WTC11 (cell line): Measurements from ENCODE around the gene USB1.

Source experiments
- NFYB ChIP-seq: sonication (generic); formaldehyde crosslinking; conservative IDR thresholded peaks from 2 replicates; pipeline ENCODE4 v1.8.0; 2022; ENCODE audit warnings: low read depth, missing genetic modification reagents
- ZNF263 ChIP-seq: sonication (generic); formaldehyde crosslinking; IDR thresholded peaks from 2 replicates; pipeline ENCODE4 v1.8.1; 2022; ENCODE audit warnings: low read depth, mild to moderate bottlenecking, moderate library complexity, missing genetic modification reagents
- TF ChIP-seq, protein P1 (sequence below): fragments of 200-600 bp; IDR thresholded peaks from 2 replicates; pipeline ENCODE4 v1.8.0; 2022; ENCODE audit warnings: antibody characterized with exemption

- TF ChIP-seq, protein P1, sequence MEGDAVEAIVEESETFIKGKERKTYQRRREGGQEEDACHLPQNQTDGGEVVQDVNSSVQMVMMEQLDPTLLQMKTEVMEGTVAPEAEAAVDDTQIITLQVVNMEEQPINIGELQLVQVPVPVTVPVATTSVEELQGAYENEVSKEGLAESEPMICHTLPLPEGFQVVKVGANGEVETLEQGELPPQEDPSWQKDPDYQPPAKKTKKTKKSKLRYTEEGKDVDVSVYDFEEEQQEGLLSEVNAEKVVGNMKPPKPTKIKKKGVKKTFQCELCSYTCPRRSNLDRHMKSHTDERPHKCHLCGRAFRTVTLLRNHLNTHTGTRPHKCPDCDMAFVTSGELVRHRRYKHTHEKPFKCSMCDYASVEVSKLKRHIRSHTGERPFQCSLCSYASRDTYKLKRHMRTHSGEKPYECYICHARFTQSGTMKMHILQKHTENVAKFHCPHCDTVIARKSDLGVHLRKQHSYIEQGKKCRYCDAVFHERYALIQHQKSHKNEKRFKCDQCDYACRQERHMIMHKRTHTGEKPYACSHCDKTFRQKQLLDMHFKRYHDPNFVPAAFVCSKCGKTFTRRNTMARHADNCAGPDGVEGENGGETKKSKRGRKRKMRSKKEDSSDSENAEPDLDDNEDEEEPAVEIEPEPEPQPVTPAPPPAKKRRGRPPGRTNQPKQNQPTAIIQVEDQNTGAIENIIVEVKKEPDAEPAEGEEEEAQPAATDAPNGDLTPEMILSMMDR: no peak
- TF ChIP-seq NFYB (CRISPR knock-in tag) (no peak), ZNF263 (no peak)
These were observed 38.8 kb downstream of the USB1 start for GRCh38 chr16:58039829-58040495.
